IPS-NIHi7 (cell line): ENCODE measurements around the gene TVP23B.
A peak's percentile ranks its signal among the peaks of the same experiment; 100 is the strongest.
"Not testable (repeated sequence)": the region's sequence is repeated elsewhere in the genome, so short reads cannot be mapped to it uniquely, and the experiment has no call there.

Experiments
- DNase-seq: peaks from one replicate; pipeline ENCODE4 v3.0.0; 2012; ENCODE audit warnings: mixed read lengths; ENCODE audit errors: extremely low spot score

The TVP23B gene

DNA sequence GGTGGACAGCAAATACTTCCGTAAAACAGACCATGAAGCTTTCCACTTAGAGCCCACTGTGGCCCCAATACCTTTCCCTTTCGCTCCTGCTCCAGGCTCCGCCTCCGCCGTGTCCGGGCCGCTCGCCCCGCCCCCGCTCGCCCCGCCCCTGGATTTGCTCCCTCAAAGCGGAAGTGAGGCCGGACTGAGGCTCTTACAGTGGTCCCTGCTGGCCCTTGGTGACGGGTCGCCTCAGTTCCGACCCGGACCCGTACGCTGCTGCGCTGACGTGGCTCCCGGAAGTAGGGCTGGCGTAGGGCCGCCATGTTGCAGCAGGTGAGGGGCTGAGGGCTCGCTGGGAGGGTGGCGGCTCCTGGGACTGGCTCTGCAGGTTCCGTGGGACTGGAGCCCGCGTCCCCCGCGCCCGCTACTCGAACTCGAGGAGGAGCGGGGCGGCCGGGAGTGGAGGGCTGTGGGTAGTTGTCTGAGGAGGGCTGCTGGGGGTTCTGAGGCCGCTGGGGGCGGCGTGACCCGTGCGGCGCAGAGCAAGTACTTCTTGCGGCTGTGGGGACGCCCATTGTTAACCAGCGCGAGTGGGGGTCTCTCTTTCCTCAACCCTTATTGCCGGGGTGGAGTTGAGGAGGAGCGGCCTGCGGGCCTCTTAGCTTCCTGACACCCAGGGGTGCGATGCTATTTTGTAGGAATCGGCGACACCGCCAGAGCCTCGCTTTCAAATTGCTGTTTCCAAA lies at the start of gene TVP23B:
TSS of gene TVP23B (plus strand) at position 193 of the 728 bp plus-strand sequence. CDS start at position 304, 111 bp downstream.
- peak; percentile 70 for DNase-seq

DNA sequence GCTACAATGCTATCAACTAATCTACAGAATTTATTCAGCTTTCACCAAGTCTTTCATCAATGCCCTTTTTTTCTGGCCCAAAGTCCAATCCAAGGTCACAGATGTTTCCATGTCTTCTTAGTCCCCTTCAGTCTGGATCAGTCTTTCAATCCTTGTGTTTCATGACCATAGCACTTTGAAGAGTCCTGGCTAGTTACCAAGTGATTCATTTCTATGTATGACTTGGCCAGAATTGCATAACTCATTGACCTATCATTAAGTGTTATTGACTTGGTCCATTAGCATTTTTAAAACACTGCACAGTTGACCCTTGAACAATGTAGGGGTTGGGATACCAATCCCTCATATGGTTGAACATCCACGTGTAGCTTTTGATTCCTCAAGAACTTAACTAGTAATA lies 48.5 kb upstream of the TVP23B start:
- DNase-seq: not testable (repeated sequence)

DNA sequence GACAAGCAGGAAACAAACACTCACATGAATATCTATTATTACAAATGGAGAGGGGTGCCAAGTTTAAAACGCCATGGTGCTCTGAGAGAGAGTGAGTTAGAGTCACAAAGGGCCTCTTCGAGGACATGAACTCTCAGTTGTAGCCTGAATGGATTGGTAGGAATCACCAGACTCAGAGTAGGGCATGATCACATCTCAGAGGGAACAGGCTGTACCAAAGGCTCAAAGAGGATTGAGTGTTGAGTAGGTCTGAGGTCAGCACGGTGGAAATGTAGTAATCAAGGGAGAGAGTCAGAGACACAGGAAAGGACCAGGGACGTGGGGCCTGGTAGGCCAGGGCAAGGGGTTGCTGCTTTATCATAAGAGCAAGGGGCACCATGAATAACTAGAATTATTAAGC lies 47.6 kb upstream of the TVP23B start:
- not testable (repeated sequence) for DNase-seq

DNA sequence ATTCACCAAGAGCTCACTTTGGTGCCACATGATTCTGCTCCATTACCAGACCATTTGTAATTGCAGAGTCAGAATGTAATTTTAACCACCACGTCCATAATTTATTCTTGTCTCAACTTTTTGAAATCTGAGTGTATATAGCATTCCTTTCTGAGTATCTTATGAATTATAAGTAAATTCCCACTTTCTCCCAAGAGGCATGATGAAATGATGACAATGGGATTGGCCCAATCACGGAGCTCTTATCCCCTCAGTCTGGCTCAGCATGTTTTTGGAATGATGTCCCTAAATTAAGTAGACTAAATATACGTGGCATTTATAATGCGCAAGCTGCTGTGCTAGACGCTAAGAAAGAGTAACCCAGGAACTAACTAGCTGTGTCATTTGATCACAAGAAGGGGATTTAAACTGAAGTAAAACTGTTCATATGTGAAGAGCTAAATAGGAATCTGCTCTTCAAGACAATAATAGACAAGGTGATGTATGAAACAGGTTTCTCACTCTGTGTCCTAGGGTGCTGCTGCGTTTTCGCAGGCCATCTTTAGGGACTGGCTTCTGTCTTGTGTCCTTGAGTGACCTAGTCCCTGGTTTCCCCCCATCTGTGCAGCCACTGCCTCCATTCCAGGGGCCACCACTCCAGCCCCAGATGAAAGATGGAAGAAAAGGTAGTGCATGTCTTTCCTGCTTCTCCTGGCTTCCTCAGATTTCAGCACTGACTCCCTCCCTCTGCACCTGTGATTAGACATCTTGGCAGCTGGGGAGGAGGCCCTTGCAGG lies 41.2 kb upstream of the TVP23B start:
- not testable (repeated sequence) for DNase-seq

DNA sequence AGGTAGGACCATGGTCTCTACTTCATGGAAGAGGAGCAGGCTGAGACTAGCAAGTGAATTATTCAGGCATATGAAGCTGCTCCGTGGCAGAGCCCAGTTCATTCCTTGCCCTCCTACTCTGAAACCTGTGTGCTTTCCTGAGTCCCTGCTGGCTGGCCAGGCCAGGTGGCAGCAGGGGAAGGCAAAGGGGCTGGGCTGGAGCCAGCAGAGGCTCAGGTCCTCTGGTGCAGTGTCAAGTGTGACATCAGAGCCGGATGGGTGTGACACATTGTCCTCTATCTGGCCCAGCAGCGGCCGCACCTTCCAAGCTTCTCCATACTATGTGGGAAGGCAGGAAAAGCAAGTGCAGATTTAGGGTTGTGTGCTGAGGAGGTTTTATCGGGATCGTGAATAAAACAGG lies 39.8 kb upstream of the TVP23B start:
- not testable (repeated sequence) for DNase-seq

DNA sequence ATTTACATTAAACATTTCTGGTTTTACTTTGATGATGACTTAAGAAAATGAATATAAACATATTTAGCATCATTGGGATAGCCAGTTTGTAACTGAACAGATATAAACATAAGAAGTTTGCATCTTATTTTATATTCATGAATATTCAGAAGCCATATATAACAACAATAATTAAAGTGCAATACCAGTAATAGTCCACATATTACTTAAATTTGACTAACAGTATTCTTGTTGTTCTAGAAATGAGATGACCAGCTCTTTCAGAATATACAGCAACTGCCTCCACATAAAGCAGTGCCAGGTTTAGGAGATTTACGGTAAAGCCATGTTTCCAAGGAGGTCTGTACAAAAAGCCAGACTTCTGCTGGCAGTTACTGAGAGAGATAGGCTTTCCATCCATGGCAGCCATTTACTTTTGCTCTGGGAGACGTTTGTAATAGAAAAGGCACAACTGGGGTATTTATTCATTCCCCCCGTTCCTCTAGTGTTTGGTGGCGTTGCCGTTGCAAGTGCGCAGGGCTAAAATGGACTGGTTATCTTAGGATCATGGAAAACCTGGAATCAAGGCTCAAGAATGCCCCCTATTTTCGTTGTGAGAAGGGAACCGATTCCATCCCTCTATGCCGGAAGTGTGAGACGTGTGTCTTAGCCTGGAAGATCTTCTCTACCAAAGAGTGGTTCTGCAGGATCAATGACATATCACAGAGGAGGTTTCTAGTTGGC lies 37.1 kb upstream of the TVP23B start, which contains the start of gene FBXW10:
TSS of gene FBXW10 (plus strand) at position 356 of the 723 bp plus-strand sequence. CDS start at position 547, 191 bp downstream.
- DNase-seq: not testable (repeated sequence)

DNA sequence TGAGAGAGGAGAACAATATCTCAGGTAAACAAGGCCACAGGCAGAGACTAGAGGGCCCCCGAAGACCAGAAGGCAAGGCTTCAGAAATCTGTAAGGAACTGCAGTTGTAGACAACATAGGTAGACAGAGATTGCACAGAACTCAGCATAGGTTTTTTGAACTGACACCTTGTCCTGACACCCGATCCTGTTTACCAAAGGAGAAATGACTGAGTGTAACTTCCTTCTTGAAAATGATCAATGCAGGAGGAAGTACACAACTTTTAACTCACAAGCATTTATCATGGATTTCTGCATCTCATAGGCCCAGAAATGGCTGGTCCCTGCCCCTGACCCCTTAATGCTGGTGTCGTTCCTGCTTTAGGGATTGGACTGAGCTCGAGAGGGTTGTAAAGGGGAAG lies 36.3 kb upstream of the TVP23B start:
- not testable (repeated sequence) for DNase-seq

DNA sequence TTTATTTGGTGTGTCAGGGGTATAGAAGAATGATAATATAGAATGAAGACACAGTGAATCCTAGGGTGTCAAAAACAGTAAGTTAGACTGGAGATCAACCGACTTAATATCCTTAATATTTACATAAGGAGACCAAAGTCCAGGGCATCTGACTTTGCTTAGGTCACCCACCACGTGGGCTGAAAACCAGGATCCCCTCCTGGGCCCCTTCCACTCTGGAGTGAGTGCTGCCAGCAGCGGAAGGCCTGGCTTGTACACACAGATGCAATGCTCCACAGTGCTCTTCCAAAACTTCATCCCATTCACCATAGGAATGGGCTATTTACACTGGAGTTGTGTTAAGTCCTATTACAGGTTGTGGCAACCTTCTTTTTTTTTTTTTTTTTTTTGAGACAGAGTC lies 34.4 kb upstream of the TVP23B start:
- DNase-seq: not testable (repeated sequence)

DNA sequence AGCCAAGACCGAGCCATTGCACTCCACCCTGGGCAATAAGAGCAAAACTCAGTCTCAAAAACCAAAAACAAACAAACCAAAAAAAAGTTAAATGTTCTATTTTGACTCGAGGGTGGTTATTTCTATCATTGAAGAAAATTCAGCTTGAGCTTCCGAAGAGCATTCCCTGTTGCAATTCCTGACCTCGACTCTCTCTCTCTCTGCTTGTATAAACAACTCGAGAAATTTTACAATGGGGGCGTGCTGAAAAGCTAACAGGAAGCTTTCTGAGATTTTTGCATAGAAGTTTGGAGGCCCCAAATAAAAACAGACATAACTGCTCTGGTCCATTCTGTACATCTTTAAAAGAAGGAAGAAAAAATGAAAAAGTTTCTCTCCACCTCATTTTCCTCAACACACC lies 33.5 kb upstream of the TVP23B start:
- DNase-seq: not testable (repeated sequence)

DNA sequence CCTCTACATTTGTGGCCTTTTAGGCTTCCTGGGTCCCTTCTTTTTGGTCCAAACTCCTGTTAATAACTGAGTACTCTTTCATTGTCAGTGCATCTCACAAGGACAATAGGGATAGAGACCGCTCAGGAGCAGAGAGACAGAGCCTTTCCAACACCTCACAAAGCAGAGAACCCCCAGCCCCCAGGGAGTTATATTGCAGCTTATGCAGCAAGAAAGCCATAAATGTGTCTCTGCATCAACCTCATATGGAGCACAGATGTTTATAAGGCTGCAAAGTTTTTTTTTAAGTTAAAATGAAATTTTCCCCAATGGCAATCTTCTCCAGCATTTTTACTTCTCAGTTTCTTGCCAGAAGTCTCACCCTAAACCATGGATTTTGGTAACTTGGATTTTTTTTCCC lies 30.7 kb upstream of the TVP23B start:
- not testable (repeated sequence) for DNase-seq

DNA sequence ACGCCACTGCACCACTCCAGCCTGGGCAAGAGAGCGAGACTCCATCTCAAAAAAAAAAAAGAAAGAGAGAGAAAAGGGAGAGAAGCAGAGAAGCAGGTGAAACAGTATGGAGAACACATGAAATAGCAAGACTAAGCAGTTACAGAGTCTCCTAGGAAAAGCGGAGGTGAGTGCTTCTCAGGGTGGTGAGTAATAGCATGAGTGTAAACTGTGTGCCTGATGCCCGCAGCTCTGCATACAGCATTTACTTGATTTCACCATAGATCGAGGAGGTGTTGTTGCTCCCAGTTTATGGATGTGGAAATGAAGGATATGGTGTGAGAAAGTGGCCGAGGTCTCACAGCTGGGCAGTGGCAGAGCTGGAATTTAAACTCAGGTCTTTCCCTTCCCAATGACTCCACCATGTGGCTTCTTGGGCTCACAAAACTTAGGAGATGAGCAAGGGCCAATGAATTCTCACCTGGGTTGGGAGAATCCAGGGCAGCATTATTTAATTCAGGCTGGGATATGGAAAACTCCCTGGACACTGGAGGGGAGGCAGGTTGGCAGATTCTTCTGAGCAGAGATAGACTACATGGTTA lies 27.1 kb upstream of the TVP23B start:
- not testable (repeated sequence) for DNase-seq

DNA sequence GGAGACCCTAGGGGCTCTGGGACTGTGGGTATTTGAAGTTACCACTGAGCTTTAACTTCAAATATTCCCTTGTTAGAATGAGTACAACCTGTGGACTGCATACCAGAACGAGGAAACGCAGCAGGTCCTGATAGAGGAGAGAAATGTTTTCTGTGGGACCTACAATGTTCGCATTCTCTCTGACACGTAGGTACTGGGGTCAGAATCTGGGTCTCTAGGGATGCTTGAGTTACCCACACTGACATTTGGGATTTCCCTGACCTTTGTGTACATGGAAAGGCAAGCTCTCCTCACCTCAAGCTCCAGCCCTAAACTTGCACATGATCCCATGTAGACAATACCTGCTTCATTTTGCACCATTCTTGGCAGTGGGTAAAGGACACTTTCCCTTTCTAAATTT lies 25.0 kb upstream of the TVP23B start:
- not testable (repeated sequence) for DNase-seq

DNA sequence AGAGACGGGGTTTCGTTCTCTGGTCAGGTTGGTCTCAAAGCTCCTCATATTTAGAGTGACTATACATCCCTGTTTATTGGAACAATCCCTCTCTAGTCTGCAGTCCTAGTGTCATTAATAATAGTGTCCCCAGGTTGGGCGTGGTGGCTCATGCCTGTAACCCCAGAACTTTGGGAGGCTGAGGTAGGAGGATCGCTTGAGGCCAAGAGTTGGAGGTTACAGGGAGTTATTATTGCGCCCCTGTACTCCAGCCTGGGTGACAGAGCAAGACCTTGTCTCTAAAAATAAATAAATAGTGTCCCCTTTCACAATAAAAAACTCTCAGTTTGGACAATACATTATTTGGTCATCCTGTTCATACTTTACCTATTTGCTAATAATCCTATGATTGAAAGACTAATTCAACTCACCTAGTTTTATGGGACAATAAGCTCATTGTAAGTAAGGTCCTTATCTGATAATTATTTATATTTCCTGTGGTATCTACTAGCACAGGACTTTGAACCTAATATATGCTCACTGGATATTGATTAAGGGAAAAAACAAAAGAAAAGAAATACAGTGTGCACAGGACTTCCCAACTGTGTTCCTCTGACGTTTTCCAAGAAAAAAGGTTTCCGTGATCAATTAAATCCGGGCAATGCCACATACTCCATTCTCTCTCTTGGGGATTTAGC lies 23.5 kb upstream of the TVP23B start:
- DNase-seq: not testable (repeated sequence)

DNA sequence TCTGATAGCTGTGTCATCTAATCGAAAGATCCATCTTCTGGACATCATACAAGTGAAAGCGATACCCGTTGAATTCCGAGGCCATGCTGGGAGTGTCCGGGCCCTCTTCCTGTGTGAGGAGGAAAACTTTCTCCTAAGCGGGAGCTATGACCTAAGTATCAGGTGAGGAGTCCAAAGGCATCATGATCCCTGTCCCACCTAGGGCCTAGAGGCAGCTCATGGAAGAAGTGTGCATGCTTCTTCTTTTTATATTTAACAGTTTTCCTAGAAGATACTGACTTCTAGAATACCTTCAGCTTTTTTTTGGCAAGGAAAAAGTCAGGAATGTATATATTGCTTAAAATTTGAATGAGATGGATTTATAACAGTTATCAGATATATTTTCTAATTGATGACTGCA lies 22.6 kb upstream of the TVP23B start:
- DNase-seq: not testable (repeated sequence)

DNA sequence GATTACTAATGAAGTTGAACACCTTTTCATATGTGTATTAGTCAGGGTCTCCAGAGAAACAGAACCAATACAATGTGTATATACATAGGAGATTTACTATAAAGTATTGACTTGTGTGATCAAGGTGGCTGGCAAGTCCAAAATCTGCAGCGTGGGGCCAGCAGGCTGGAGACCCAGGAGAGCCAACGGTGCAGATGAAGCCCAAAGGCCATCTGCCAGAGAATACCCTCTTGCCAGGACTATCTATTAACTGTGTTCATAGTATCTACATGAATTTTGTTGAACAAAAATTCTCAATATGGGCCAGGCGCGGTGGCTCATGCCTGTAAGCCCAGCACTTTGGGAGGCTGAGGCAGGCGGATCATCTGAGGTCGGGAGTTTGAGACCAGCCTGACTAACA lies 20.8 kb upstream of the TVP23B start:
- DNase-seq: not testable (repeated sequence)

DNA sequence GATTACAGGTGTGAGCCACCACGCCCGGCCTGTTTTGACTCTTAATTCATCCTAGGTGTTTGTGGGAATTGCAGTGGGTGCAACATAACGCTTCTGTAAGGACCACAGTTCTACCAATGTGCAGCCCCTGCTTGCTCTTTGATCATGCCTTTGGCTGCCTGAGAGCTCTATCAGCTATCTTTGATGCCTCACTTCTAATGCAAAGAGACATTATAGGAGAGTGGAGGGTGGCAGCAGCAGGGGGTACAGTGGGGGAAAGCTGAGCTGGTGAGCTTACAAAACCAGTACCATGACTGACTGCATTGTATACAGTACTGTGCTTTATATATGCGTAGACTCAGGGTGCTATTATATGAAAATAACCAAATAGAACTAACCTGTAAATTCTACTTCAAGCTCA lies 10.4 kb upstream of the TVP23B start:
- not testable (repeated sequence) for DNase-seq

DNA sequence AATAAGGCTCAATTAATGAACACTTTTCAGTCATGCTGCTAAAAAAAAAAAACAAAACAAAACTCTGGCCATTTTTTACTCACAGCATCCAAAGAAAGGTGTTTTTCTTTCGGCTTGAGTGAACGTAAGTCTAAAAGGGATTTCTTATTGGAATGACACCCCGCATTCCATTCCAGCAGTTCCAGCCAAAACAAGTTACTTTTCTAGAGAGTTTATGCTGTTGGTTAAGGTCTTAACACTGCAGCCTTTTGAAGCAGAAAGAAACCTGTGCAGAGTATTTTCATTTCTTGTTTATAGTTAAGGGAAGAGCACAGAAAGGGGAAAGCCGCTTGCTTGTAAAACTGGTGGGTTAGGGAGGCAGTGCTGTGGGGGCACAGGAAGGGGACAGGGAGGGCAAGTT lies 9.9 kb upstream of the TVP23B start:
- DNase-seq: not testable (repeated sequence)

DNA sequence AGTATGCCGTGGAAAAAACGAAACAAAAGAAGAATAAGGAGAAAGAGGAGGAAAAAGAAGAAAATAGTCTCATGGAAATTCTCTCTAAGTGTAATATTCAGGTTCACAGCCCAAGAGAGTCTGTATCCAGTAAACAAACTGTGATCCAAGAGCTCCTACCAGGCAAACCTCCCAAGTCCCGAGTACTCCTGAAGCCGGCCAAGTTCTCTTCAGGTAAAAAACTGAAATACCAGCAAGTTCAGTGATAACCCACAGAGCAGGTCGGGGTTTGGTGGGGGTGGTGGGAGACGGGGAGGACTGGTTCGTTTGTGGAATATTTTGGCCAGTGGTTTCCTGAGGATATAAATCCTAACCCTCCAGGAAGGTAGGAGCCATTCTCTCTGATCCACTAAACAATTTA lies 8.5 kb upstream of the TVP23B start:
- no peak for DNase-seq

DNA sequence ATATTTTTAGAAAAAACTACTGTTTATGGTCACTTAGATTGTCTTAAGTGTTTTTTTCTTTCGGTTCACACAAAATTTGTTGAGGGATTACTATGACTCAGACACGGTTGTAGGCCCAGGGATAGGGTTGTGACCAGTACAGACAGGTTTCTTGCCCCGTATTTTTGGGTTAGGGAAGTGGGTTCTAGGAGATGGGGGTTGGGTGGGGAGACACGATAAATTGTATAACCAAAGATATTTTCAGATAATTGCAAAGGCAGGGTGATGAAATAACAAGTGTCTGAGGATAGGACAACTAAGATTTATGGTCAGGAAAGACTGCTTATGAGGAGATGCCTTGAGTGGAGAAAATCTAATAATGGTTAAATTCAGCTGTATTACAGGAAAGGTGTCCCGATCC lies 822 bp downstream of the TVP23B start:
- DNase-seq: not testable (repeated sequence)

DNA sequence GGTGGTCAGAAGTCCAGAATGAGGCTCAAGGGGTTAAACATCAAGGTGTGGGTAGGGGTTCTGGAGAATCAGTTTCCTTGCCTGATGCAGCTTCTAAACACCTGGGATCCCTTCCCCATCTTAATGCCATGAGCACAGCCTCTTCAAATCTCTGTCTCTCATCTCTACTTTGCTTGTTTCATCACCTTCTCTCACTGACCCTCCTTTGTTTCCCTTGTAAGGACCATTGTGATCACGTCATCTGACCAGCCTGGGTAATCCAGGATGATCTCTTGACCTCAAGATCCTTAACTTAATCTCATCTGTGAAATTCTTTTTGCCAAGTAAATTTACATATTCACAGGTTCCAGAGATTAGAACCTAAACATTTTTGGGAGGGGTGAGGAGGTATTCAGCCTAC lies 5.0 kb downstream of the TVP23B start:
- DNase-seq: not testable (repeated sequence)

DNA sequence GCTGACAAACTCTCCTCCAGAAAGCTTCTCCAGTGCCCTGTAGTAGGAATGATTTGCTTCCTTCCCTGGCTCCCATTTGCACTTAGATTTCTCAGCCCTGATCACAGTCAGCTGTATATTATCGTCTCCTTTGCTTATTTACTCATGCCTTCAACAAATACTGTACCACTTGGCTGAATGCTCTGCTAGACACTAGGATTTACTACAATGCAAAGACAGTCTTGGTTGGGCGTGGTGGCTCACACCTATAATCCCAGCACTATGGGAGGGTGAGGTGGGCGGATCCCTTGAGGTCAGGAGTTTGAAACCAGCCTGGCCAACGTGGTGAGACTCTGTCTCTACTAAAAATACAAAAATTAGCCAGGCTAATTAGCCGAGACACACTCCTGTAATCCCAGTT lies 5.9 kb downstream of the TVP23B start:
- DNase-seq: not testable (repeated sequence)
